Measurements from ENCODE around the gene NOP9.
A peak's percentile ranks its signal among the peaks of the same experiment; 100 is the strongest.
"Not testable (repeated sequence)": the region's sequence is repeated elsewhere in the genome, so short reads cannot be mapped to it uniquely, and the experiment has no call there.

The NOP9 gene

DNA sequence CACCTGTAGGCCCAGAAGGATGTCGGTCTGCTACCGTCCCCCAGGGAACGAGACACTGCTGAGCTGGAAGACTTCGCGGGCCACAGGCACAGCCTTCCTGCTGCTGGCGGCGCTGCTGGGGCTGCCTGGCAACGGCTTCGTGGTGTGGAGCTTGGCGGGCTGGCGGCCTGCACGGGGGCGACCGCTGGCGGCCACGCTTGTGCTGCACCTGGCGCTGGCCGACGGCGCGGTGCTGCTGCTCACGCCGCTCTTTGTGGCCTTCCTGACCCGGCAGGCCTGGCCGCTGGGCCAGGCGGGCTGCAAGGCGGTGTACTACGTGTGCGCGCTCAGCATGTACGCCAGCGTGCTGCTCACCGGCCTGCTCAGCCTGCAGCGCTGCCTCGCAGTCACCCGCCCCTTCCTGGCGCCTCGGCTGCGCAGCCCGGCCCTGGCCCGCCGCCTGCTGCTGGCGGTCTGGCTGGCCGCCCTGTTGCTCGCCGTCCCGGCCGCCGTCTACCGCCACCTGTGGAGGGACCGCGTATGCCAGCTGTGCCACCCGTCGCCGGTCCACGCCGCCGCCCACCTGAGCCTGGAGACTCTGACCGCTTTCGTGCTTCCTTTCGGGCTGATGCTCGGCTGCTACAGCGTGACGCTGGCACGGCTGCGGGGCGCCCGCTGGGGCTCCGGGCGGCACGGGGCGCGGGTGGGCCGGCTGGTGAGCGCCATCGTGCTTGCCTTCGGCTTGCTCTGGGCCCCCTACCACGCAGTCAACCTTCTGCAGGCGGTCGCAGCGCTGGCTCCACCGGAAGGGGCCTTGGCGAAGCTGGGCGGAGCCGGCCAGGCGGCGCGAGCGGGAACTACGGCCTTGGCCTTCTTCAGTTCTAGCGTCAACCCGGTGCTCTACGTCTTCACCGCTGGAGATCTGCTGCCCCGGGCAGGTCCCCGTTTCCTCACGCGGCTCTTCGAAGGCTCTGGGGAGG, 11.3 kb downstream of the NOP9 start, which contains the start of gene LTB4R:
Gene LTB4R (plus strand): TSS at position 857 of the 959 bp plus-strand sequence. CDS start 4,150 bp downstream, outside the sequence.
- peak in 3 of 4 experiments; percentile 29 to 66 (median 48) for DNase-seq

DNA sequence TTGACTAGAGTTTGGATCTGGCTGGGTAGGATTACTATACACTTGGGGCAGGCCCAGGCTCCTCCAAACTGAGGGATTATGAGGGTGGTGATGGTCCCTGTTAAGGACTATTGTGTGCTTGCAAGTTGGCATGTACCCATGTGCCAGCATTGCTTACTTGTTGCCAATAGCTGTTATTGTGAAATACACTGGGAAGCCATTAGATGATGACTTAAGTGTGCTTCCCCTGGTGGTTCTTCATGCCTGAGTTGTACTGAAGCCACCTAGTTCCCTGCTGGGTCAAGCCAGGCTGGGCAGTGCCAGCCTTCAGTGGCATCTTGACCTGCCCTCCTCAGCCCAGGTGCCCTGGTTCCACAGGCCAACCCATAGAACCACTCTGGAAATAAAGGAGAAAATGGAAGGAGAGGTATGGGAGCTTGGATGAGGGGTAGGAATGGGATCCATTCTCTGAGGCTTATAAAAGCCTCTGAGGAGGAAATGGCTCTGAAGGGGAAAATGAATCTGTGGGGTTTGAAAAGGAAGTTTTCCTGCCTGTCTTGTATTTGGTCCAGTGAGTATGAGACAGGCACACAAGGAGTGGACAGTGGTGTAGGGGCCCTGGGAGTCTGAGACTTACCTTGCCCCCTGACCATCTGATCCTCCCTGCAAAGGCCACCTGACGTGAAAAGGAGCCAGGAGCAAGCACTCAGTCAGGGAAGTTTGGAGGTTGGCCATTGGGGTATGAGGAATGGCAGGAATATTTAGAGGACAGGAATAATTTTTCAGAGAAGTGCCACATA, 12.4 kb downstream of the NOP9 start:
- DNase-seq, result no peak

DNA sequence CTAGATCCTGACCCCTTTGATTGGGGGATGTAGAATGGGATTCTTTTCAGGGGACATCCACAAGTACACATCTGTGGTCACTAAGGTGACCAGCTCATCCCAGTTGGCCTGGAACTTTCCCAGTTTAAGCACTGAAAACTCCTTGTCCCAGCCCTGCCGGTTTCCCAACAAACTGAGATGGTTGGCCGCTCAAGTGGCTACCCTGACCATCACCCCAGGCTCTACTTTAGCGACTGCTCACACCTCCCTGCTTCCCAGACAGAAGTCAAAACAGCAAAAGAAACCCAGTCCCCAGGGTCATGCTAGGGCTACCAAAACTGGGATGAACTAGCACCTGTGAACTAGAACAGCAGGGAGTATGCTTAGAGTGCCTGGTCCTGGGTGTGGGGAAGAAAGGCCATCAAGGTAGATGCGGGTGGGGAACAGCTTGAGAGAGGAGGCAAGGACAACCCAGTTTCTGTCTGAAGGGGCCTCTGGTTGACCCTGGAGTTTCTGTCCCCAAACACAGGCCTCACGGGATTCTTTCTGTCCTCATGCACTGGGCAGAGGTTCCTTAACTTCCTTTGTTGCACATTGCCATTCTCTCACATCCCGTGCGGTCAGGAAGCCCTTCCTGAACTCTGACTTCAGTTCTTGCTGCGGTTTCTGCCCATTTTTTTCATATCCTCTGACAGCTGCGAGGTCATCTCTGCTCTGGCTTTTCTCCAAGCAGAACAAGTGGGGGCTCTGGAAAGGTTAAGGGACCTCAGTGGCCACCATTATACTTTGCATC, 13.3 kb downstream of the NOP9 start:
- no peak for DNase-seq

GRCh38 chr14:24313913-24314312, 14.3 kb downstream of the NOP9 start:
- DNase-seq, result no peak

DNA sequence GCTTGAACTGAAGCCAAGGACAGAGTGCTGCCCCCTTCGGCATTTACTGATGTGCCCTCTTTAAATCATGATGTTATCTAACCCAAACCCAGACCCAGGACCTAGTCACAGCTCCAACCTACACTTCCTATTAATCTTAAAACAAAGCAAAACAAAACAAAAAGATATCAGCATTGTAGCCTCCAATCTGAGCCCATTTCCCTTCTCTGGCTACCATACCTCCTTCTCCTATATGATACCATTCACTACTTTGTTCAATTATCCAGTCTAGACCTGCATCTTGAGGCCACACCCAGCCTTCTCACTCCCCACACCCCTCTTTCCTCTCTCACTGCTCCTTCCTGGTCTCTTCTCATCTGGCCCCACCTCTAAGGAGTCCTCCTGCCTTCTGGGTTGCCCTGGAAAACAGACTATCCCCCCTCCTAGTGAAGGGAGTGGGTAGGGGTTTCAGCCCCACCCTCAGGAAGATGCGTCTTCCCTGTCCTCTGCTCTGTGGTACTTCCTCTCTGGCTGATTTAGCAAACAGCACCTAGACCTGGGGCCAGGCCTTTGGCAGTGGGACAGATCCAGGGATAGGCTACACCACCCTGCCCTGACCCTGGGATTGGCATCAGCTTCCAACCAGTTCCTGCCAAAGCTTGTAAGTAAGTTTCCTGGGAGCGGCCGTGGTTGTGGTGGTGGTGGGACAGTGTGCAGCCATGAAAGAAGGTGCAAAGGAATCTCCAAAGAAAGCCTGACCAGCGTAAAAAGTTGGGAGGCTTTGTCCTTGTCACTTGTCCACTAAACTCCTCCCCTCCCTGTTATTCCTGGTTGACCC, 14.9 kb downstream of the NOP9 start:
- no peak for DNase-seq

DNA sequence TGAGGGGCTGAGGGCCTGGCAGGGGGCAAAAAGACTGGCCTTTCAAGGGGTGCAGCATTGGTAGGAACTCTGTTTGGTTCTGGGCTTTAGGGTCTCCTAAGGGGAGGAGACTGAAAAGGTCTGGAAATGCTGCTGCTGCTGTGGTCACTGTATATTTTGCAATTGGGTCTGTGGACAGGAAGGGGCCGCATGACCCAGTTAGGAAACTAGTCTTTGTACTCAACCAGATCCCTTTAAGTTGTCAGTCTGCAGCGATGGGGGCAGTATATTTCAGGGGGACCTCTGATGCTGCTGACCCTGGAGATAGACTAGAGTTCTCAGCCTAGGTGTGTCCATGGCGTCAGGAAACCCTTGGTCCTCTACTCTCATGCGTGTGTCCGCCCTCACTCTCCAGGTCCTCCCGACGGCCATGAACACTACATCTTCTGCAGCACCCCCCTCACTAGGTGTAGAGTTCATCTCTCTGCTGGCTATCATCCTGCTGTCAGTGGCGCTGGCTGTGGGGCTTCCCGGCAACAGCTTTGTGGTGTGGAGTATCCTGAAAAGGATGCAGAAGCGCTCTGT, 15.7 kb downstream of the NOP9 start:
- DNase-seq, result no peak

- no peak for DNase-seq
Observed at GRCh38 chr14:24315807-24316596, 16.4 kb downstream of the NOP9 start.

- DNase-seq, result no peak
Observed at GRCh38 chr14:24316597-24316950, 16.9 kb downstream of the NOP9 start.

- DNase-seq, result no peak
Observed at GRCh38 chr14:24317141-24317928, 17.7 kb downstream of the NOP9 start.

DNA sequence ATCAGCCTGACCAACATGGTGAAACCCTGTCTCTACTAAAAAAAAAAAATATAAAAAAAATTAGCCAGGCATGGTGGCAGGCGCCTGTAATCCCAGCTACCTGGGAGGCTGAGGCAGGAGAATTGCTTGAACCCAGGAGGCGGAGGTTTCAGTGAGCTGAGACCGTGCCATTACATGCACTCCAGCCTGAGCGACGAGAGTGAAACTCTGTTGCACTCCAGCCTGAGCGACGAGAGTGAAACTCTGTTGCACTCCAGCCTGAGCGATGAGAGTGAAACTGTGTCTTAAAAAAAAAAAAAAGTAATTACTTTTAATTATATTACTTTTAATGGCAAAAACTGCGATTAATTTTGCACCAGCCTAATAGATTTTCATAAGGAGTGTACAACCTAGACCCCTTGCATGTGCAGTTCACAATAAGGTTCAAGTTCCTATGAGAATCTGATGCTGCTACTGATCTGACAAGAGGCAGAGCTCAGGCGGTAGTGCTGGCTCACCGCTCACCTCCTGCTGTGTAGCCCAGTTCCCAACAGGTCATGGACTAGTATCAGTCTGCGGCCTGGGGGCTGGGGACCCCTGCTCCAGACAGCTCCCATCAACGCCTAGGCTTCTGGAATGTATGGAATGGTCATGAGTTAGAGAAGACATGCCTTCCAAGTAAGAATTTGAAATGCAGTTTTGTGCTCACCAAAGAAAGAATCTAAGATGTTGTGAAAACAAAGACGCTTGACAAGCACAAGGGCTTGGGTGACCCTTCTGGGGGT, 21.7 kb downstream of the NOP9 start:
- DNase-seq, result no peak

GRCh38 chr14:24322672-24323071, 23.0 kb downstream of the NOP9 start:
- no peak for DNase-seq

DNA sequence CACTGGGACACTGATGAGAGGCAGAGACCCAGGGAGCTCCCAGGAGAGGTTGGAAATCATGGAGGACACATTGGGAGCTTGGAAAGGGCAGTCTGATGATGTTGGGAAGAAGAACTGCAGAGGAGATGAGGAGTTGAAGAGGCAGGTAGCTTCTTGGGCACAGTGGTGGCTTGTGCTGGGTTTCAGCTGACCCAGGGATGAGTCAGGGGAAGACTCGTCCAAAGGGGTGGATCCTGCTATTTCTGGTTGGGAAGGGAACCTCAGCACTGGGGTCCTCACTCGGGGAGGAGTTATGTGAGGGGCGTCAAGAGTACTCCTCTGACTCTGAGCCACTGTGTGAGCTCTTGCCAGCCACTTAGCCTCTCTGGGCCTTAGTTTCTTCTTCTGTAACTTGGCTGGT, 23.7 kb downstream of the NOP9 start:
- DNase-seq, result no peak

GRCh38 chr14:24324024-24324423, 24.4 kb downstream of the NOP9 start:
- DNase-seq, result no peak

GRCh38 chr14:24325041-24325530, 25.4 kb downstream of the NOP9 start:
- DNase-seq, result no peak

GRCh38 chr14:24325963-24326362, 26.3 kb downstream of the NOP9 start:
- no peak for DNase-seq

DNA sequence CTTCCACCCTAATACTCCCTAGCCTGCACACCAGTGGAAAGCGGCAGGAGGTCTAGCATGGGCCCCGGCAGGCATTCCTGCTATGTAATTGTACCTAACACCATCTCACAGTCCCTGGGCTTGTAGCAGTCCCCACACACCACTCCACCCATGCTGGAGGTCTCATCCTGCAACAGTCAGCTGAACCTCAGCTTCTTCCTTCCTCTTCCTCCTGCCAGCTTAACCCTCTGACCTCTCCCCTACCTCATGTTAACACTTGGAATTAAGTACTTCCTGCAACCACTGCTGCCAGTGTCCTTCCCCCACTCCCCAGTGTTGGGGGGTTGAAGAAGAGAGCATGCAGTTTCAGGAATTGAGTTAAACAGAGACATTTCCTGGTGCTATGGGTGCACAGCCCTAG, 27.7 kb downstream of the NOP9 start:
- DNase-seq, result no peak

DNA sequence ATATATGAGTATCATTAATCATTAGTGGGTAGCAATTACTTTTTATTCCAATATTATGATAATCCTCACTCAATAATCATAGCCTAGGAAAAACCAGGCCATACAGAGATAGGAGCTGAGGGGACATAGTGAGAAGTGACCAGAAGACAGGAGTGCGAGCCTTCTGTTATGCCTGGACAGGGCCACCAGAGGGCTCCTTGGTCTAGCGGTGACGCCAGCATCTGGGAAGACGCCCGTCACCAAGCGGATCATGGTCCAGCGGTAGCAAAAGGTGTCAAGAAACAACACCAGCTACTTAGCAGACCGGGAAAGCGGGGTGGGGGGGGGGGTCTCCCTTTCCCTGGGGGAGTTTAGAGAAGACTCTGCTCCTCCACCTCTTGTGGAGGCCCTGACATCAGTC, 28.3 kb downstream of the NOP9 start:
- DNase-seq, result not testable (repeated sequence)

GRCh38 chr14:24329073-24329663, 29.5 kb downstream of the NOP9 start:
- DNase-seq, result no peak

DNA sequence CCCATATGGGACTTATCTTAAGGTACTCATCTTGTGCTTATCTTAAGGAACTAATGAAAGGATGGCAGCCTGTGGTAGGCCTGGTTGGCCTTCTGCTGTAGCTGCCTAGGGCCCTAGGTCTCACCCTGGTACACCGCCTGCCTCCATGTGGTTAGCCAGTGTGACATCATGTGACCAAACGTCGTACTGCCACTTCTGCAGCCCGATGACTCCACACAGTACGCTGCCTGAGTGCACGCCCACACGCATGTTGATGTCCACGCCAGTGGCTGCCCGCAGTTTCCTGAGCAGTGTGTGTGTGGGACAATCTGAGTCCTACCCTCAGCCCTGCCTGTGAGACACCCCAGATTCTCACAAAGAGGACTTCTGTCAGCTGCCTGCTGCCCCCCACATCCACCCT, 30.1 kb downstream of the NOP9 start:
- DNase-seq, result peak in 1 of 4 experiments; percentile 18
